Effector memory CD4-positive, alpha-beta T cell (primary cell): Measurements from ENCODE around the gene PRKAG3.

ENCODE experiments used
- DNase-seq, 3 donors: peaks; one replicate each; pipeline ENCODE4 v3.0.0-alpha.2; 2020
- H3K27ac ChIP-seq: 2 replicates; pipeline ENCODE4 v1.7.0; 2013; ENCODE audit warnings: mild to moderate bottlenecking, low read length, moderate library complexity; ENCODE audit not compliant: insufficient read depth, poor library complexity, severe bottlenecking
- H3K27me3 ChIP-seq: replicated peaks from 2 replicates; pipeline ENCODE4 v1.7.0; 2013; ENCODE audit warnings: mild to moderate bottlenecking, low read length; ENCODE audit not compliant: insufficient read depth, control insufficient read depth, poor library complexity, severe bottlenecking
- H3K36me3 ChIP-seq: 2 replicates; pipeline ENCODE4 v1.7.0; 2013; ENCODE audit warnings: mild to moderate bottlenecking, low read length, moderate library complexity; ENCODE audit not compliant: control insufficient read depth, insufficient read depth
- H3K4me1 ChIP-seq: 2 replicates; pipeline ENCODE4 v1.7.0; 2013; ENCODE audit warnings: low read length, mild to moderate bottlenecking; ENCODE audit not compliant: control insufficient read depth, insufficient read depth, poor library complexity, severe bottlenecking
- H3K4me3 ChIP-seq: 2 replicates; pipeline ENCODE4 v1.7.0; 2013; ENCODE audit warnings: low read length, low read depth, mild to moderate bottlenecking; ENCODE audit not compliant: insufficient read depth, poor library complexity, severe bottlenecking
- H3K9me3 ChIP-seq: 2 replicates; pipeline ENCODE4 v1.7.0; 2013; ENCODE audit warnings: mild to moderate bottlenecking, low read length, moderate library complexity; ENCODE audit not compliant: control insufficient read depth

Gene PRKAG3

DNA sequence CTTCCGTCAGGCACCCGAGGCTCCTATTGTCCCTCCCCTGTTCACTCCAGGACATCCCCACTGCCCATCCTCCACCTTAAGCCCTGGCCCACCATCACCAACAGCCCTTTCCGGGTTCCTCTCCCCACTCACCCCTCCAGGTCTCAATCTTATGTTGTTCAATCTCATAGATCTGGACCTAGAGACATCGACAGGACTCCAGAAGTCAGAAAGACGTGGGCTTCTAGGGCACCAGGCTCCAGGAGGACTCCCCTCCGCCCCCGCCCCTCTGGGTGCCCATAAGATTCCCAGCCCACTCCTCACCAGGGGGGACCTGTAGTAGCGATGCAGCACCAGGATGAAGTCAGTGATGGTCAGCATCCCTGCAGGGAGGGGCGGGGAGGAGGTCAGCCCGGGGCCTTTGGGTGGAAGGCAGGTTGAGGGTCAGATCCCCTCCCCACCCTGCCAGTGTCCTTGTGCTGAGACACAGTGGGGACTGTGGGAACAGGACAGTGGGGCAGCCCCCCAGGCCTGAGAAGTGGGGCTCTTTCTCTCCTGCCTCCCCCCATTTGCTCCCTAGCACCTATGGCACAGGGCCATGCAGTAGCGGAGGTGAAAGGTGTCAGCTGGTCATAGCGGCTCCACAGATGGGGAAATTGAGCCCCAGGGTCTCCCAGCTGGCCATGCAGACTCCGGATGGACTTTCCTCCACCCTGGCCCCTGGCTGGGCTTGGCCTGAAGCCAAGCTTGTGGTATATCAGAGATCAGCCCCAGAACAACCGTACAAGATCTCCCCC is 3.7 kb downstream of the PRKAG3 start:
- no peaks in the 10 kb centered on the region for H3K36me3 ChIP-seq
- no peak overlapping the region for H3K4me3 ChIP-seq
- H3K27ac ChIP-seq = no peak overlapping the region
- peaks cover 5% of the 10 kb centered on the region for H3K27me3 ChIP-seq
- H3K9me3 ChIP-seq = no peaks in the 10 kb centered on the region
- DNase-seq = no peak
- no peaks in the 10 kb centered on the region for H3K4me1 ChIP-seq

- Histone ChIP-seq H3K4me3 (no peak overlapping the region), H3K27ac (no peak overlapping the region), H3K9me3 (no peaks in the 10 kb centered on the region), H3K4me1 (no peaks in the 10 kb centered on the region), H3K27me3 (peaks cover 5% of the 10 kb centered on the region), H3K36me3 (no peaks in the 10 kb centered on the region)
- DNase-seq = no peak
Measured at GRCh38 chr2:218826791-218827190, 4.8 kb downstream of the PRKAG3 start.

DNA sequence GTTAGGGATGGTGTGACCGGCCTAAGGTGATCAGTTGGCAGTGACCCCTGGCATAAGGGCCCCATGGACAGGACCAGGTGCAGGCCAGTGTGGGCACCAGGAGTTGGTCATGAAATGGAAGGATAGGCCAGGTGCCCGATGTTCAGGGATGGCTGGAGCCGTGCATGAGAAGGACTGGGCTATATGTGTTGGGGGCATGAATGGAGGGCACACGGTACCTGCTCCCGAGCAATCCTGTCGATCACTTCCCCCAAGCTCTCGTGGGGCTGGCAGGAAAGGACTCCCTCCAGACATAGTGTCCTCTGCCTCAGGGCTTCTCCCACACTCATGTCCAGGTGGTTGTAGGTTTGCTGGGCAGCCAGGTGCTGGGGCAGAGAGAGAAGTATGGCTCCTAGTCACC is 7.6 kb downstream of the PRKAG3 start:
- Histone ChIP-seq H3K27ac (no peak overlapping the region), H3K27me3 (no peaks in the 10 kb centered on the region), H3K9me3 (no peaks in the 10 kb centered on the region), H3K36me3 (no peaks in the 10 kb centered on the region), H3K4me3 (no peak overlapping the region), H3K4me1 (no peaks in the 10 kb centered on the region)
- no peak for DNase-seq

DNA sequence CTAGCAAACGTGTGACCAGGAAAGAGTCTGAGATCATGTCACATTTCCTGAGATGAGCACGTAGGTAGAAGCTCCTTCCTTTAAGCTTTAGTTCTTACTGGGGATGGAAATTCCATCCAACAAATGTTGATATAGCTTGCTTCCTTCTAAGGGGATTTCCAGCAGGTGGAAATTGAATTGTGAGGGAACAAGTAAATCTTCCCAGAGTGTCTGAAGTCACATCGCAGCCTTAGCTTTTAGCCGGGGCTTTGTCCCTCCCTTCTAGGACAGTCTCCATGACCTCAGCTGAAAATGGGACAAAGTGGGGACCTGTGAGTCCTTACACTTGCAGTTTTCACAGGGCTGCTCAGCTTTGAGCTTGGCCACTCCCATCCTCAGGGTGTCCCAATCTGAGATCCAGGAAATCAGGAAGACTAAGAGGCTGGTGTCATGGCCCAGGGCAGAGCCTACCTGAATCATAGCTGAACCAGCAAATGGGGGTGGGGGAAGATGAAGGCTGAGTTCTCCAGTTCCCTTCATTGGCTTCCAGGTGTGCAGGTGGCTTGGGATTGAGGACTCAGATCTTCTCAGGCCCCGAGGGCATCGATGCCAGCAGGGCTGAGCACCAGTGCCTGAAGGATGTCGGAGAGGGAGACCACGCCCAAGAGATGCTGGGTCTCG is 8.3 kb downstream of the PRKAG3 start:
- Histone ChIP-seq H3K27me3 (no peaks in the 10 kb centered on the region), H3K4me3 (no peak overlapping the region), H3K36me3 (no peaks in the 10 kb centered on the region), H3K4me1 (no peaks in the 10 kb centered on the region), H3K9me3 (no peaks in the 10 kb centered on the region), H3K27ac (no peak overlapping the region)
- no peak for DNase-seq

- no peak for DNase-seq
- no peaks in the 10 kb centered on the region for H3K27me3 ChIP-seq
- H3K27ac ChIP-seq = no peak overlapping the region
- H3K4me1 ChIP-seq = no peaks in the 10 kb centered on the region
- H3K36me3 ChIP-seq = no peaks in the 10 kb centered on the region
- no peaks in the 10 kb centered on the region for H3K9me3 ChIP-seq
- no peak overlapping the region for H3K4me3 ChIP-seq
Measured at GRCh38 chr2:218822622-218823021, 9.0 kb downstream of the PRKAG3 start.

- Histone ChIP-seq H3K27ac (no peak overlapping the region), H3K4me3 (no peak overlapping the region), H3K9me3 (no peaks in the 10 kb centered on the region), H3K4me1 (no peaks in the 10 kb centered on the region), H3K27me3 (no peaks in the 10 kb centered on the region), H3K36me3 (no peaks in the 10 kb centered on the region)
- no peak for DNase-seq
Measured at GRCh38 chr2:218821605-218822211, 9.9 kb downstream of the PRKAG3 start.

DNA sequence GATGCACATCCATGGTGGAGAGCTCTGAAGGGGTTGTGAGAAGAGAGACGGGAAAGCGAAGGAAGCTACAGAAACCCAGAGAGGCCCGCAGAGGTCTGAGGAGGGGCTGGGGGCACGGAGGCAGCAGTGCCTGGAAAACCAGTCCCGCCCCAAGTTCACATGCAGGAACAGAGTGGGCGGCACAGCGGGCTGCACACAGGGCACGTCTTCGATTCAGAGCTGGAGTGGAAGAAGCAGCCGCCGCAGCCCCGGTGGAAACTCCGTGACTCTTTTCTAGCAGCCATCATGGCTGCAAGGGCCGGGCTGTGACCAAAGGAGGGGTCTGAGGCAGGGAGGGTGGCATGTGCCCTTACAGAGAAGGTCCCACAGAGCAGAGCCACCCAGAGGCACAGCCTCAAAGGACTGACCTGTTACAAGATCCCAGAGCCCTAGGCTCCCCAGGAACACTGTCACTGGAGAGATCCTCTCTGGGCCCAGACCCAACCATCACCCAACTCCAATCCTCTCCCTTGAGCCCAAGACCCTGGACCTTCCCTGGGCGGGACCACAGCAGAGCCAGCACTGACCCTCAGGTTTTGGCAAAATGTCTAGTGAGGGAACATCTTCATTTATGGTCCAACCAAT is 10.7 kb downstream of the PRKAG3 start:
- no peaks in the 10 kb centered on the region for H3K9me3 ChIP-seq
- no peaks in the 10 kb centered on the region for H3K4me1 ChIP-seq
- no peak overlapping the region for H3K27ac ChIP-seq
- H3K27me3 ChIP-seq = no peaks in the 10 kb centered on the region
- no peaks in the 10 kb centered on the region for H3K36me3 ChIP-seq
- no peak for DNase-seq
- H3K4me3 ChIP-seq = no peak overlapping the region

DNA sequence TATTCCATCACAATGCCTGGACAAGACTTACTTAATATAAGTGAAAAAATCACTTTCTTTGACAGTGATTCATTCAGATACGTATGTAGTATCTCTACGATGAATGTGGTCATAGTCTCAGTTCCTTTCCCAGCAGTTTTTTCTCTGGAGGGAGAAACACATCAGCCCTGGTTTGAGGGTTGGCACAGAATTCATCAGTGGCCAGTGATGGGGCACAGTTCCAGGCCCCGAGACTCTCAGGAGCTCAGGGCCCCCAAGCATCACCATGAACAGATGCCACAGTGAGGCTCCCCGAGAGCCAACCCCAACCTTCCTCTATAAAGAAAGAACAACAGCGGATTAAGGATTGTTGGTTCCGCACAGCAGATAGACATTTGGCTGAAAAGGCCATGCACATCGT is 12.5 kb downstream of the PRKAG3 start:
- DNase-seq = no peak
- no peak overlapping the region for H3K27ac ChIP-seq

DNA sequence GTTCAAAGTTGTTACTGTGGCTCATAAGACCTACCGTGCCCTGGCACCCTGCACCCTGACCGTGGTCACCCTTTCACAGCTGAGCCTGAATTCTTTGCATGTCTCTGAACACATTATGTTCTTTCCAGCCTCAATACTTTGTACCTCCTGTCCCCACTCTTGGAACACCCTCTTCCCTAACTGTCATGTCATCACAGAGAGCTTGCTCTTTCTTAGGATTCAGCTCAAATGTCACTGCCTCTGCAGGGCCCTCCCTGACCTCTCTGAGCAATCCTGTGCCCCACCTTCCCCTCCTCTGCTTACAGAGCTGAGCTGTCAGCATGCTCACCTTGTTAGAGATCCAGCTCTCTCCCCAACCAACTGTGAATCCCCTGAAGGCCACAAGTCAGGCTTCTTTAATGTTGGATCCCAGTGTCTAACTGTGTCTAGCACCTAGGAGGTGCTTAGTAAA is 15.0 kb downstream of the PRKAG3 start:
- Histone ChIP-seq H3K9me3 (no peaks in the 10 kb centered on the region), H3K27me3 (peaks cover 4% of the 10 kb centered on the region), H3K4me3 (no peak overlapping the region), H3K4me1 (no peaks in the 10 kb centered on the region), H3K36me3 (no peaks in the 10 kb centered on the region), H3K27ac (no peak overlapping the region)
- DNase-seq = no peak

More for the DNA sequence above, 12.5 kb downstream of the PRKAG3 start:
- Histone ChIP-seq H3K36me3 (no peaks in the 10 kb centered on the region), H3K9me3 (no peaks in the 10 kb centered on the region), H3K4me3 (no peak overlapping the region), H3K27me3 (no peaks in the 10 kb centered on the region), H3K4me1 (no peaks in the 10 kb centered on the region)

GRCh38 chr2:218815649-218816048 is 16.0 kb downstream of the PRKAG3 start:
- DNase-seq = no peak
- Histone ChIP-seq H3K4me3 (no peak overlapping the region), H3K36me3 (no peaks in the 10 kb centered on the region), H3K4me1 (no peaks in the 10 kb centered on the region), H3K27ac (no peak overlapping the region), H3K27me3 (peaks cover 4% of the 10 kb centered on the region), H3K9me3 (no peaks in the 10 kb centered on the region)
